ENCODE data around the gene FMN1.

The FMN1 gene

GRCh38 chr15:32861174-32861573 is 333.3 kb downstream of the FMN1 start:
- H3K9ac ChIP-seq (ENCODE audit: low read length) = no peak overlapping the region
- H3K9me3 ChIP-seq (ENCODE audit: control insufficient read depth, insufficient read depth, low read depth, low read length) = no peaks in the 10 kb centered on the region
- no peak overlapping the region for H3K27ac ChIP-seq (ENCODE audit: low read depth, low read length)
- H3K27me3 ChIP-seq (ENCODE audit: control insufficient read depth, insufficient read depth, low read length) = no peaks in the 10 kb centered on the region
- H3K36me3 ChIP-seq (ENCODE audit: control insufficient read depth, insufficient read depth, low read length) = no peaks in the 10 kb centered on the region
- H3K4me3 ChIP-seq (ENCODE audit: low read depth, low read length) = no peak overlapping the region
- H3K4me1 ChIP-seq (ENCODE audit: control insufficient read depth, insufficient read depth, low read length) = peaks cover 20% of the 10 kb centered on the region

DNA sequence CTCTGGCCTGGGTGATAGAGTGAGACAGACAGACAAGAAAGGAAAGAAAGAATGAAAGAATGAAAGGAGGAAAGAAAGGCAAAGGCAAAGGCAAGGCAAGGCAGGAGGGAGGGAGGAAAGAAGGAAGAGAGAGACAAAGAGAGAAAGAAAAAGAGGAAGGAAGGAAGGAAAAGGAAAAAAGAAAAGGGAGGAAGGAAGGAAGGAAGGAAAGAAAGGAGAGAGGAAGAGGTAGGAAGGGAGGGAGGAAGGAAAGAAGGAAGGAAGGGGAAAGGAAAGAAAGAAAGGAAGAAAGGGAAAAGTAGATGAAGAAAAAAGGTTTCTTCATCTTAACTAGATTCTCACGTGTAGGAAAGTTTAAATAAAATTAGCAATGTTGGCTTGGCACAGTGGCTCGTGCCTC is 334.5 kb downstream of the FMN1 start:
- H3K27me3 ChIP-seq (ENCODE audit: control insufficient read depth, insufficient read depth, low read length) = no peaks in the 10 kb centered on the region
- H3K9me3 ChIP-seq (ENCODE audit: control insufficient read depth, insufficient read depth, low read depth, low read length) = no peaks in the 10 kb centered on the region
- H3K9ac ChIP-seq (ENCODE audit: low read length) = no peak overlapping the region
- H3K27ac ChIP-seq (ENCODE audit: low read depth, low read length) = no peak overlapping the region
- H3K4me3 ChIP-seq (ENCODE audit: low read depth, low read length) = no peak overlapping the region
- peaks cover 30% of the 10 kb centered on the region for H3K4me1 ChIP-seq (ENCODE audit: control insufficient read depth, insufficient read depth, low read length)
- H3K36me3 ChIP-seq (ENCODE audit: control insufficient read depth, insufficient read depth, low read length) = no peaks in the 10 kb centered on the region

- H3K27ac ChIP-seq (ENCODE audit: low read depth, low read length) = no peak overlapping the region
- no peak overlapping the region for H3K4me3 ChIP-seq (ENCODE audit: low read depth, low read length)
Observed at GRCh38 chr15:32859251-32859650, 335.3 kb downstream of the FMN1 start.

DNA sequence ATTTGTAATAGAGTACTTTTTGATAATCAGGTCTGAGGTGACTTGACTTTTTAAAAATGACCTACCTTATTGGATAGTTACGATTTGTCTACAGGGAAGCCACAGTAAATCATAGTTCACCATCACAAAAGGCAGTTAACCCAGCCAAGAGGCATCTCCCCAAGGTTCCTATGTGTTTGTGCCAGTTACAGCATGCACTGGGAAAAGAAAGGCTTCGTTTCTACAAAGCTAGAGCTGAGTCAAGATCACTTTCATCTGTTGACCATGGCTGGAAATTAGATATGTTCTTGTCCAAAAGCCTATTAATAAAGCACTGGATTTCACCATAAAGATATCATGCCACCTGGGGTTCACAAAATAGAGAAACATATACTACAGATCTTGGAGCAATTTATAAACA is 336.8 kb downstream of the FMN1 start:
- H3K9me3 ChIP-seq (ENCODE audit: control insufficient read depth, insufficient read depth, low read depth, low read length) = no peaks in the 10 kb centered on the region
- H3K27ac ChIP-seq (ENCODE audit: low read depth, low read length) = no peak overlapping the region
- no peak overlapping the region for H3K4me3 ChIP-seq (ENCODE audit: low read depth, low read length)
- H3K4me1 ChIP-seq (ENCODE audit: control insufficient read depth, insufficient read depth, low read length) = peaks cover 44% of the 10 kb centered on the region
- no peaks in the 10 kb centered on the region for H3K36me3 ChIP-seq (ENCODE audit: control insufficient read depth, insufficient read depth, low read length)
- no peak overlapping the region for H3K9ac ChIP-seq (ENCODE audit: low read length)
- no peaks in the 10 kb centered on the region for H3K27me3 ChIP-seq (ENCODE audit: control insufficient read depth, insufficient read depth, low read length)

More at GRCh38 chr15:32859251-32859650, 335.3 kb downstream of the FMN1 start:
- Histone ChIP-seq H3K36me3 (ENCODE audit: control insufficient read depth, insufficient read depth, low read length) (no peaks in the 10 kb centered on the region), H3K9me3 (ENCODE audit: control insufficient read depth, insufficient read depth, low read depth, low read length) (no peaks in the 10 kb centered on the region), H3K4me1 (ENCODE audit: control insufficient read depth, insufficient read depth, low read length) (peaks cover 30% of the 10 kb centered on the region), H3K9ac (ENCODE audit: low read length) (no peak overlapping the region), H3K27me3 (ENCODE audit: control insufficient read depth, insufficient read depth, low read length) (no peaks in the 10 kb centered on the region)

DNA sequence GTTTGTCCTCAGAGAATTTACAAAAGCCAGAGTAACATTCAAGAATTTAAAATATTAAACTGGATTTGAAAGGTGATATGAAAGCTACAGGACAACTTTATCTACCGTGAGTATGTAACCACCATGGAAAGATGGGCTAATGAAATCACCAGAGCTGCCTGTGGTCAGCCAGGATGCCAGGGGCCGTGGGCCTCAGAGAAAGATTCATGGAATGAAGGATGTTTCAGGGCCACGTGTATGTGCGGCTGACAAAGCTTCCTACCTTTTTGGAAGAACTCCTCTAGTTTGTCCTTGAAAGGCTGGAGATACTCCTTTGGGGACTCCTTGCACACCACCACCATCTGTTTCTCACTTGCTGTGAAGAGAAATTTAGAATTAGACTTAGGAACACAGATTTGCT is 337.8 kb downstream of the FMN1 start:
- no peak overlapping the region for H3K9ac ChIP-seq (ENCODE audit: low read length)
- peak overlapping the region; percentile 85; the same call in 1 of the 2 replicates for H3K27ac ChIP-seq (ENCODE audit: low read depth, low read length)
- no peaks in the 10 kb centered on the region for H3K27me3 ChIP-seq (ENCODE audit: control insufficient read depth, insufficient read depth, low read length)
- H3K36me3 ChIP-seq (ENCODE audit: control insufficient read depth, insufficient read depth, low read length) = no peaks in the 10 kb centered on the region
- H3K9me3 ChIP-seq (ENCODE audit: control insufficient read depth, insufficient read depth, low read depth, low read length) = no peaks in the 10 kb centered on the region
- H3K4me3 ChIP-seq (ENCODE audit: low read depth, low read length) = no peak overlapping the region
- peaks cover 43% of the 10 kb centered on the region for H3K4me1 ChIP-seq (ENCODE audit: control insufficient read depth, insufficient read depth, low read length)

DNA sequence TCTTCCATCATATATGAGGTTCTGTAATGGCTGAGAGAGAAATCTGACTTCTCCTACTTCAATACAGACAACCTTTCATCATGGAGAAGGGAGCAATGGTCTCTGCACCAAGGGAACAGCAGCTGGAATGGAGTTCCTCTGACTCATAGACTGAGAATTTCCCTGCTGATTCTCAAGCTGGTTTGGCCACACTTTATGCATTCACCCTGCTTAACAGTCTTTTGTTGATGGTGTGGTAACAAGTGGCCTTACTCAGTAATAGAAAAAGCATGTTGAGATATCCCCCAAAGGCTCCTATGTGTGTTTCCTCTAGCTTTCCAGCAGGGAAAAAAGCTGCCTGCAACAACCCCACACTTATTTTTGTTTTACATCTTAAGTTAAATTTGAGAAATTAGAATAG is 338.6 kb downstream of the FMN1 start:
- Histone ChIP-seq H3K36me3 (ENCODE audit: control insufficient read depth, insufficient read depth, low read length) (no peaks in the 10 kb centered on the region), H3K9me3 (ENCODE audit: control insufficient read depth, insufficient read depth, low read depth, low read length) (no peaks in the 10 kb centered on the region), H3K4me1 (ENCODE audit: control insufficient read depth, insufficient read depth, low read length) (peaks cover 35% of the 10 kb centered on the region), H3K9ac (ENCODE audit: low read length) (peak overlapping the region; percentile 47), H3K27me3 (ENCODE audit: control insufficient read depth, insufficient read depth, low read length) (no peaks in the 10 kb centered on the region), H3K4me3 (ENCODE audit: low read depth, low read length) (peak overlapping the region; percentile 24; the same call in 1 of the 2 replicates), H3K27ac (ENCODE audit: low read depth, low read length) (peak overlapping the region; percentile 85)

GRCh38 chr15:32853592-32853991 is 340.9 kb downstream of the FMN1 start:
- Histone ChIP-seq H3K9me3 (ENCODE audit: control insufficient read depth, insufficient read depth, low read depth, low read length) (no peaks in the 10 kb centered on the region), H3K4me1 (ENCODE audit: control insufficient read depth, insufficient read depth, low read length) (peaks cover 35% of the 10 kb centered on the region), H3K9ac (ENCODE audit: low read length) (no peak overlapping the region), H3K27me3 (ENCODE audit: control insufficient read depth, insufficient read depth, low read length) (no peaks in the 10 kb centered on the region), H3K27ac (ENCODE audit: low read depth, low read length) (peak overlapping the region; percentile 1; the same call in 1 of the 2 replicates), H3K4me3 (ENCODE audit: low read depth, low read length) (no peak overlapping the region), H3K36me3 (ENCODE audit: control insufficient read depth, insufficient read depth, low read length) (no peaks in the 10 kb centered on the region)

- H3K27me3 ChIP-seq (ENCODE audit: control insufficient read depth, insufficient read depth, low read length) = no peaks in the 10 kb centered on the region
- no peaks in the 10 kb centered on the region for H3K36me3 ChIP-seq (ENCODE audit: control insufficient read depth, insufficient read depth, low read length)
- peak overlapping the region; percentile 1; the same call in 1 of the 2 replicates for H3K27ac ChIP-seq (ENCODE audit: low read depth, low read length)
- no peak overlapping the region for H3K4me3 ChIP-seq (ENCODE audit: low read depth, low read length)
- no peaks in the 10 kb centered on the region for H3K9me3 ChIP-seq (ENCODE audit: control insufficient read depth, insufficient read depth, low read depth, low read length)
- no peak overlapping the region for H3K9ac ChIP-seq (ENCODE audit: low read length)
- H3K4me1 ChIP-seq (ENCODE audit: control insufficient read depth, insufficient read depth, low read length) = peaks cover 35% of the 10 kb centered on the region
Observed at GRCh38 chr15:32852771-32853170, 341.7 kb downstream of the FMN1 start.

GRCh38 chr15:32852017-32852416 is 342.5 kb downstream of the FMN1 start:
- Histone ChIP-seq H3K9me3 (ENCODE audit: control insufficient read depth, insufficient read depth, low read depth, low read length) (no peaks in the 10 kb centered on the region), H3K27ac (ENCODE audit: low read depth, low read length) (no peak overlapping the region), H3K27me3 (ENCODE audit: control insufficient read depth, insufficient read depth, low read length) (no peaks in the 10 kb centered on the region), H3K9ac (ENCODE audit: low read length) (no peak overlapping the region), H3K4me3 (ENCODE audit: low read depth, low read length) (no peak overlapping the region), H3K4me1 (ENCODE audit: control insufficient read depth, insufficient read depth, low read length) (peaks cover 35% of the 10 kb centered on the region), H3K36me3 (ENCODE audit: control insufficient read depth, insufficient read depth, low read length) (no peaks in the 10 kb centered on the region)

GRCh38 chr15:32851572-32851971 is 342.9 kb downstream of the FMN1 start:
- H3K9me3 ChIP-seq (ENCODE audit: control insufficient read depth, insufficient read depth, low read depth, low read length) = no peaks in the 10 kb centered on the region
- H3K27ac ChIP-seq (ENCODE audit: low read depth, low read length) = no peak overlapping the region
- peaks cover 31% of the 10 kb centered on the region for H3K4me1 ChIP-seq (ENCODE audit: control insufficient read depth, insufficient read depth, low read length)
- no peaks in the 10 kb centered on the region for H3K27me3 ChIP-seq (ENCODE audit: control insufficient read depth, insufficient read depth, low read length)
- H3K4me3 ChIP-seq (ENCODE audit: low read depth, low read length) = no peak overlapping the region
- no peak overlapping the region for H3K9ac ChIP-seq (ENCODE audit: low read length)
- no peaks in the 10 kb centered on the region for H3K36me3 ChIP-seq (ENCODE audit: control insufficient read depth, insufficient read depth, low read length)

GRCh38 chr15:32849769-32850668 is 344.5 kb downstream of the FMN1 start:
- no peak overlapping the region for H3K27ac ChIP-seq (ENCODE audit: low read depth, low read length)
- H3K9ac ChIP-seq (ENCODE audit: low read length) = no peak overlapping the region

More at GRCh38 chr15:32849769-32850668, 344.5 kb downstream of the FMN1 start:
- no peak overlapping the region for H3K4me3 ChIP-seq (ENCODE audit: low read depth, low read length)
- no peaks in the 10 kb centered on the region for H3K36me3 ChIP-seq (ENCODE audit: control insufficient read depth, insufficient read depth, low read length)
- no peaks in the 10 kb centered on the region for H3K9me3 ChIP-seq (ENCODE audit: control insufficient read depth, insufficient read depth, low read depth, low read length)
- H3K4me1 ChIP-seq (ENCODE audit: control insufficient read depth, insufficient read depth, low read length) = peaks cover 16% of the 10 kb centered on the region
- no peaks in the 10 kb centered on the region for H3K27me3 ChIP-seq (ENCODE audit: control insufficient read depth, insufficient read depth, low read length)
